Measurements from ENCODE around the gene AFF3.
"Not testable (repeated sequence)": the region's sequence is repeated elsewhere in the genome, so short reads cannot be mapped to it uniquely, and the experiment has no call there.

DNA sequence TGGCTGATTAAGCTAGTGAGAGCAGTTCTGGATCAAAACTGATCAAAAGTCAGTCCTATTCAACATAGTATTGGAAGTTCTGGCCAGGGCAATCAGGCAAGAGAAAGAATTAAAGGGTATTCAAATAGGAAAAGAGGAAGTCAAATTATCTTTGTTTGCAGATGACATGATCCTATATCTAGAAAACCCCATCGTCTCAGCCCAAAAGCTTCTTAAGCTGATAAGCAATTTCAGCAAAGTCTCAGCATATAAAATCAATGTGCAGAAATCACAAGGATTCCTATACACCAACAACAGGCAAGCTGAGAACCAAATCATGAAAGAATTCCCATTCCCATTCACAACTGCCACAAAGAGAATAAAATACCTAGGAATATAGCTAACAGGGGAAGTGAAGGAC, 368.7 kb downstream of the AFF3 start:
- not testable (repeated sequence) for TF ChIP-seq ZFP30 (CRISPR knock-in tag; IDR thresholded peaks at IDR 0.05); RARB (CRISPR knock-in tag; IDR thresholded peaks at IDR 0.05); ARNTL (CRISPR knock-in tag; IDR thresholded peaks at IDR 0.05; ENCODE audit: borderline replicate concordance, low read depth); CREB5 (CRISPR knock-in tag; IDR thresholded peaks at IDR 0.05; ENCODE audit: low read depth); ZFP3 (CRISPR knock-in tag; IDR thresholded peaks at IDR 0.05); PATZ1 (CRISPR knock-in tag; IDR thresholded peaks at IDR 0.05; ENCODE audit: borderline replicate concordance); ZNF70 (CRISPR knock-in tag; IDR thresholded peaks at IDR 0.05); CSRNP3 (CRISPR knock-in tag; IDR thresholded peaks at IDR 0.05); TOX (CRISPR knock-in tag; IDR thresholded peaks at IDR 0.05; ENCODE audit: borderline replicate concordance); ZNF8 (CRISPR knock-in tag; IDR thresholded peaks at IDR 0.05)
- TF ChIP-seq, protein P1, sequence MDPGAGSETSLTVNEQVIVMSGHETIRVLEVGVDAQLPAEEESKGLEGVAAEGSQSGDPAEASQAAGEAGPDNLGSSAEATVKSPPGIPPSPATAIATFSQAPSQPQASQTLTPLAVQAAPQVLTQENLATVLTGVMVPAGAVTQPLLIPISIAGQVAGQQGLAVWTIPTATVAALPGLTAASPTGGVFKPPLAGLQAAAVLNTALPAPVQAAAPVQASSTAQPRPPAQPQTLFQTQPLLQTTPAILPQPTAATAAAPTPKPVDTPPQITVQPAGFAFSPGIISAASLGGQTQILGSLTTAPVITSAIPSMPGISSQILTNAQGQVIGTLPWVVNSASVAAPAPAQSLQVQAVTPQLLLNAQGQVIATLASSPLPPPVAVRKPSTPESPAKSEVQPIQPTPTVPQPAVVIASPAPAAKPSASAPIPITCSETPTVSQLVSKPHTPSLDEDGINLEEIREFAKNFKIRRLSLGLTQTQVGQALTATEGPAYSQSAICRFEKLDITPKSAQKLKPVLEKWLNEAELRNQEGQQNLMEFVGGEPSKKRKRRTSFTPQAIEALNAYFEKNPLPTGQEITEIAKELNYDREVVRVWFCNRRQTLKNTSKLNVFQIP (CRISPR knock-in tag; IDR thresholded peaks at IDR 0.05; ENCODE audit: borderline replicate concordance, low read depth): not testable (repeated sequence)

Data from SK-N-SH treated with all-trans-retinoic acid at 6 μM for 48 hours (cell line).